SK-N-SH treated with all-trans-retinoic acid at 6 μM for 48 hours (cell line): ENCODE data around the gene TSPYL4.
A peak's percentile ranks its signal among the peaks of the same experiment; 100 is the strongest.

Source experiments
- ATAC-seq: fragments of 200-7000 bp; cut with Tn5 transposase; 3 replicates; pipeline ENCODE4 v1.9.1; 2020; ENCODE audit warnings: mild to moderate bottlenecking, moderate library complexity
- ARNTL ChIP-seq: fragments of 450-650 bp; formaldehyde crosslinking; IDR thresholded peaks from 2 replicates; pipeline ENCODE4 v1.5.0; 2020; ENCODE audit warnings: low read depth, mild to moderate bottlenecking, moderate library complexity, borderline replicate concordance
- BACH2 ChIP-seq: fragments of 250-450 bp; sonication (Bioruptor Pico); IDR thresholded peaks from 2 replicates; pipeline ENCODE4 v1.9.0; 2021; ENCODE audit warnings: mild to moderate bottlenecking, borderline replicate concordance
- CSDC2 ChIP-seq: fragments of 250-450 bp; sonication (Bioruptor Pico); IDR thresholded peaks from 2 replicates; pipeline ENCODE4 v1.5.0; 2020; ENCODE audit warnings: mild to moderate bottlenecking, moderate library complexity
- GLIS3 ChIP-seq: fragments of 250-450 bp; sonication (Bioruptor Pico); IDR thresholded peaks from 2 replicates; pipeline ENCODE4 v1.5.0; 2020; ENCODE audit warnings: mild to moderate bottlenecking, moderate library complexity
- ISL1 ChIP-seq: fragments of 250-450 bp; sonication (Bioruptor Pico); IDR thresholded peaks from 2 replicates; pipeline ENCODE4 v2.1.2; 2022; ENCODE audit warnings: mild to moderate bottlenecking, moderate library complexity
- POU6F1 ChIP-seq: fragments of 250-450 bp; sonication (Bioruptor Pico); IDR thresholded peaks from 2 replicates; pipeline ENCODE4 v1.8.0; 2021; ENCODE audit warnings: low read depth, mild to moderate bottlenecking, moderate library complexity, borderline replicate concordance
- PPARA ChIP-seq: fragments of 250-450 bp; sonication (Bioruptor Pico); IDR thresholded peaks from 2 replicates; pipeline ENCODE4 v1.5.0; 2020; ENCODE audit warnings: mild to moderate bottlenecking, borderline replicate concordance
- RARB ChIP-seq: fragments of 250-450 bp; sonication (Bioruptor Pico); IDR thresholded peaks from 2 replicates; pipeline ENCODE4 v1.8.0; 2021; ENCODE audit warnings: mild to moderate bottlenecking, moderate library complexity
- SNAI2 ChIP-seq: fragments of 250-450 bp; sonication (Bioruptor Pico); IDR thresholded peaks from 2 replicates; pipeline ENCODE4 v1.5.0; 2020; ENCODE audit warnings: mild to moderate bottlenecking, moderate library complexity
- TCF4 ChIP-seq: fragments of 250-450 bp; sonication (Bioruptor Pico); IDR thresholded peaks from 2 replicates; pipeline ENCODE4 v1.8.0; 2021; ENCODE audit warnings: mild to moderate bottlenecking, moderate library complexity, borderline replicate concordance
- TOX ChIP-seq: fragments of 250-450 bp; sonication (Bioruptor Pico); IDR thresholded peaks from 2 replicates; pipeline ENCODE4 v1.8.0; 2021; ENCODE audit warnings: mild to moderate bottlenecking, moderate library complexity, borderline replicate concordance
- TSHZ2 ChIP-seq: fragments of 250-450 bp; sonication (Bioruptor Pico); IDR thresholded peaks from 2 replicates; pipeline ENCODE4 v1.5.0; 2020; ENCODE audit warnings: mild to moderate bottlenecking, moderate library complexity
- ZC3H10 ChIP-seq: fragments of 250-450 bp; sonication (Bioruptor Pico); IDR thresholded peaks from 2 replicates; pipeline ENCODE4 v1.5.1; 2021; ENCODE audit warnings: mild to moderate bottlenecking, moderate library complexity
- ZFP3 ChIP-seq: fragments of 250-450 bp; sonication (Bioruptor Pico); IDR thresholded peaks from 2 replicates; pipeline ENCODE4 v1.5.0; 2020; ENCODE audit warnings: mild to moderate bottlenecking, moderate library complexity
- TF ChIP-seq, protein P1 (sequence below): fragments of 250-450 bp; sonication (Bioruptor Pico); IDR thresholded peaks from 2 replicates; pipeline ENCODE4 v1.5.1; 2020; ENCODE audit warnings: low read depth, mild to moderate bottlenecking, moderate library complexity
- TF ChIP-seq, protein P2 (sequence below): fragments of 250-450 bp; sonication (Bioruptor Pico); IDR thresholded peaks from 2 replicates; pipeline ENCODE4 v1.8.0; 2020; ENCODE audit warnings: mild to moderate bottlenecking, moderate library complexity, borderline replicate concordance
- TF ChIP-seq, protein P3 (sequence below): fragments of 250-450 bp; sonication (Bioruptor Pico); IDR thresholded peaks from 2 replicates; pipeline ENCODE4 v1.5.1; 2021; ENCODE audit warnings: mild to moderate bottlenecking, moderate library complexity

TSPYL4 gene

DNA sequence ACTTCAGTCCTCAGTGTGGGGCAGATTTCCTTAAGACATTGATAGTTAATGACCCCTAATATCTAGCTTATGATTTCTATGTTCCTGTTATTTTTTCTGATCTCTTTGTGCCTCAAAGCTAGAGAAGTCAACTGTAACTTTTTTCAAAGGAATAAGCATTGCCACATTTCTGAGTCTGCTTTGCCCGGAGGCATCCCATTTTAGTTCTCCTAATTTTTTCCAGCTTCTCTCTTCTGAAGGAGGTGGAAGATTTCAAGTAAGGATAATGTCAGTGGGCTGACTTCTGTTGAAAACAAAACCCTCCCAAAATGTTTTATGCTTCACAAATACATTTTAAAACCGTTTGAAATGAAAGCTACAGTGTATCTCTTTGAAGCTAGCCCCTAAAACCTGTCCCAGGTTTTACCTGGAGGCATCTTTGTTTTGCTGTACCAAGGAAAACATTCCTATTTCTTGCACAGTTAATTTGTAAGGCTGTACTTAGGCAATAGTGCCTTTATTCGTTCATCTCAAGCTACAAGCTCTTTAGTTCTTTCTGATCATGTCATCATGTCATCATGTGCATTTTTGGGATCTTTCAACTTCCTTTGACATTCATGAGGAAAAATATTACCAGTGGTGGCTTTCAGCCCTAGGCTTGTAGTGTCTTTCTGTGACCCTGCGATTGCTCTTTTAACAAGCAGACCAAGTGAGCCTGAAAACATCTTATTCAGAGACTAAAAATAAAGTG, 45.7 kb downstream of the TSPYL4 start:
- ATAC-seq: no peak
- TF ChIP-seq, protein P1, sequence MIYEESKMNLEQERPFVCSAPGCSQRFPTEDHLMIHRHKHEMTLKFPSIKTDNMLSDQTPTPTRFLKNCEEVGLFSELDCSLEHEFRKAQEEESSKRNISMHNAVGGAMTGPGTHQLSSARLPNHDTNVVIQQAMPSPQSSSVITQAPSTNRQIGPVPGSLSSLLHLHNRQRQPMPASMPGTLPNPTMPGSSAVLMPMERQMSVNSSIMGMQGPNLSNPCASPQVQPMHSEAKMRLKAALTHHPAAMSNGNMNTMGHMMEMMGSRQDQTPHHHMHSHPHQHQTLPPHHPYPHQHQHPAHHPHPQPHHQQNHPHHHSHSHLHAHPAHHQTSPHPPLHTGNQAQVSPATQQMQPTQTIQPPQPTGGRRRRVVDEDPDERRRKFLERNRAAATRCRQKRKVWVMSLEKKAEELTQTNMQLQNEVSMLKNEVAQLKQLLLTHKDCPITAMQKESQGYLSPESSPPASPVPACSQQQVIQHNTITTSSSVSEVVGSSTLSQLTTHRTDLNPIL (CRISPR knock-in tag): no peak
- TF ChIP-seq TOX: no peak
- TF ChIP-seq TCF4: no peak
- no peak for TF ChIP-seq GLIS3 (CRISPR knock-in tag)
- TF ChIP-seq BACH2 (CRISPR knock-in tag): no peak
- no peak for TF ChIP-seq ZC3H10 (CRISPR knock-in tag)
- TF ChIP-seq ISL1 (CRISPR knock-in tag): no peak
- TF ChIP-seq TSHZ2 (CRISPR knock-in tag): no peak
- no peak for TF ChIP-seq POU6F1 (CRISPR knock-in tag)
- TF ChIP-seq SNAI2 (CRISPR knock-in tag): no peak
- TF ChIP-seq, protein P2, sequence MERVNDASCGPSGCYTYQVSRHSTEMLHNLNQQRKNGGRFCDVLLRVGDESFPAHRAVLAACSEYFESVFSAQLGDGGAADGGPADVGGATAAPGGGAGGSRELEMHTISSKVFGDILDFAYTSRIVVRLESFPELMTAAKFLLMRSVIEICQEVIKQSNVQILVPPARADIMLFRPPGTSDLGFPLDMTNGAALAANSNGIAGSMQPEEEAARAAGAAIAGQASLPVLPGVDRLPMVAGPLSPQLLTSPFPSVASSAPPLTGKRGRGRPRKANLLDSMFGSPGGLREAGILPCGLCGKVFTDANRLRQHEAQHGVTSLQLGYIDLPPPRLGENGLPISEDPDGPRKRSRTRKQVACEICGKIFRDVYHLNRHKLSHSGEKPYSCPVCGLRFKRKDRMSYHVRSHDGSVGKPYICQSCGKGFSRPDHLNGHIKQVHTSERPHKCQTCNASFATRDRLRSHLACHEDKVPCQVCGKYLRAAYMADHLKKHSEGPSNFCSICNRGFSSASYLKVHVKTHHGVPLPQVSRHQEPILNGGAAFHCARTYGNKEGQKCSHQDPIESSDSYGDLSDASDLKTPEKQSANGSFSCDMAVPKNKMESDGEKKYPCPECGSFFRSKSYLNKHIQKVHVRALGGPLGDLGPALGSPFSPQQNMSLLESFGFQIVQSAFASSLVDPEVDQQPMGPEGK (CRISPR knock-in tag): no peak
- no peak for TF ChIP-seq ARNTL (CRISPR knock-in tag)
- TF ChIP-seq, protein P3, sequence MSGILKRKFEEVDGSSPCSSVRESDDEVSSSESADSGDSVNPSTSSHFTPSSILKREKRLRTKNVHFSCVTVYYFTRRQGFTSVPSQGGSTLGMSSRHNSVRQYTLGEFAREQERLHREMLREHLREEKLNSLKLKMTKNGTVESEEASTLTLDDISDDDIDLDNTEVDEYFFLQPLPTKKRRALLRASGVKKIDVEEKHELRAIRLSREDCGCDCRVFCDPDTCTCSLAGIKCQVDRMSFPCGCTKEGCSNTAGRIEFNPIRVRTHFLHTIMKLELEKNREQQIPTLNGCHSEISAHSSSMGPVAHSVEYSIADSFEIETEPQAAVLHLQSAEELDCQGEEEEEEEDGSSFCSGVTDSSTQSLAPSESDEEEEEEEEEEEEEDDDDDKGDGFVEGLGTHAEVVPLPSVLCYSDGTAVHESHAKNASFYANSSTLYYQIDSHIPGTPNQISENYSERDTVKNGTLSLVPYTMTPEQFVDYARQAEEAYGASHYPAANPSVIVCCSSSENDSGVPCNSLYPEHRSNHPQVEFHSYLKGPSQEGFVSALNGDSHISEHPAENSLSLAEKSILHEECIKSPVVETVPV (CRISPR knock-in tag): no peak
- no peak for TF ChIP-seq PPARA (CRISPR knock-in tag)
- no peak for TF ChIP-seq RARB (CRISPR knock-in tag)
- TF ChIP-seq CSDC2: no peak
- TF ChIP-seq, all 23 proteins: peak for 0

DNA sequence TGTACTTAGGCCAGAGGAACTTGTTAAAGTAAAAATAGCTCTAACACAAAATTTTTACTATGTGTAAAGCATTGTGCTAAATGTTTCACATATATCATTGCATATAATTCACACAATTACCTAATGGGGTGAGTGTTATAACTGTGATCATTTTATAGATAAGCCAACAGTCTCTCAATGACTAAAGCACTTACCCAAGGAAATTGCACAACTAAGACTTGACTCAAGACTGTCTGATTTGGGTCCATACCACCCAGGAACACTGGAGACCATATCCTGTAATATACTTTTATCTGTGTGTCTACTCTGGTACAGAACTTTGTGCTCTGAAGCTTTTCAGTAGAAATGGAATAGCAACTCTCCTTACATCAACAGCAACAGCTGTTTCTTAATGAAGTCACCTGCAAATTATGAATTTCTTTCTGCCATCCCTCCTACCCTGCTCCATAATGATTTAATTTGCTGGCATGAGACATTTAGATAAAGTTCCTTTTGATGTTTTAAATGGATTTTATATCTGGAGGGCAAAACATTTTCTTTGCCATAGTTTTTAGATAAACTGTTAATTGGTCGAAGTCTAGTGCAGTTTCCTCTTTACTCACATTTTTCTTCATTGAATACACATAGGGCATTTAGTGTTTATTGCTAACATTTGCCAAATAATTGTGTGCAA, 47.5 kb downstream of the TSPYL4 start:
- no peak for TF ChIP-seq ZC3H10 (CRISPR knock-in tag)
- 0 out of 2 replicates have a peak, but pooled peaks have one; percentile 26 for TF ChIP-seq TCF4
- no peak for ATAC-seq

DNA sequence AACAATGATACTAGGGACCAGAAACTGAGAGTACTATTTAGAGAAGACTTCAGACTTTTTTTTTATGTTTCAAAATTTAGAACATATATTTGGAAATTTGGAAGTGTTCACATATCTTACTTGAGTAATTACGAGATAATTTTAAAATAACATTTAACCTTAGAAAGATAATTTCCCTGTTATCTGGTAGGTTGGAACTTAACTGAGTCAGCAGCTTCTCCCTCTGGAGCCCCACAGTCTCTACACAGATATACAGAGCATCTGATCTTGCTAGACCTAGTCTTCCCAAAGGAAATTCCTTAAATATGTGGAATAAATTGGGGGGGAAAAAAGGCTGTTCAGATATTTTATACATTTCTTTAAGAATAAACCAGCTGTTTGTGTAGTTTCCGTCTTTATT, 48.6 kb downstream of the TSPYL4 start:
- ATAC-seq: peak; percentile 39; the same call in 1 of the 3 replicates
- TF ChIP-seq, protein P3 (CRISPR knock-in tag): no peak
- TF ChIP-seq ISL1 (CRISPR knock-in tag) (no peak), TCF4 (no peak), ZFP3 (no peak), ARNTL (CRISPR knock-in tag) (no peak), SNAI2 (CRISPR knock-in tag) (no peak), CSDC2 (no peak)
